Caco-2 (cell line): ENCODE results near the gene MBNL2. TPM values are rescaled to one million over a fixed set of nuclear protein-coding genes. Genes with fewer than 3 reads are reported as not detected.

Source experiments
- BruUV-seq: library from RNA; stranded (reverse); fragments of 400-500 nt; replicated peaks from 2 replicates; lab custom pipeline; 2021; lab: Mats Ljungman, UMichigan
- CTCF ChIA-PET: fragments of 300-600 bp; sonication (Branson Sonifier 250); formaldehyde crosslinking; loops from one replicate; lab custom pipeline; 2022; ENCODE audit warnings: antibody characterized with exemption; lab: Charles Lee
- POLR2A ChIA-PET: fragments of 300-600 bp; sonication (Branson Sonifier 250); formaldehyde crosslinking; loops from one replicate; lab custom pipeline; 2022; ENCODE audit warnings: antibody characterized with exemption; lab: Charles Lee
- DNase-seq, 2 experiments: peaks; one replicate each; pipeline versions ENCODE4 v3.0.0 to v3.0.0-alpha.2; 2020 to 2022
- H3K27me3 ChIP-seq: replicated peaks from 2 replicates; pipeline ENCODE4 v1.6.0; 2011; ENCODE audit warnings: low read length; ENCODE audit not compliant: control insufficient read depth, insufficient read depth
- H3K36me3 ChIP-seq: 2 replicates; pipeline ENCODE4 v1.5.1; 2011; ENCODE audit warnings: low read length; ENCODE audit not compliant: control insufficient read depth, insufficient read depth
- H3K4me1 ChIP-seq: fragments of 250-450 bp; sonication (Bioruptor Pico); 2 replicates; pipeline ENCODE4 v1.5.1; 2020; ENCODE audit warnings: mild to moderate bottlenecking
- H3K4me3 ChIP-seq: 2 replicates; pipeline ENCODE4 v1.5.1; 2011; ENCODE audit warnings: low read depth, mild to moderate bottlenecking, control low read depth, low read length
- H3K9me3 ChIP-seq: fragments of 250-450 bp; sonication (Bioruptor Pico); 2 replicates; pipeline ENCODE4 v1.5.1; 2020; ENCODE audit warnings: mild to moderate bottlenecking, moderate library complexity
- H3K27ac Mint-ChIP-seq: one replicate; pipeline ENCODE4 v1.8.0; 2022; ENCODE audit warnings: mixed read lengths; ENCODE audit not compliant: unreplicated experiment
- H3K27me3 Mint-ChIP-seq: one replicate; pipeline ENCODE4 v1.8.0; 2022; ENCODE audit warnings: mixed read lengths; ENCODE audit not compliant: insufficient read depth, unreplicated experiment
- H3K36me3 Mint-ChIP-seq: one replicate; pipeline ENCODE4 v1.8.0; 2022; ENCODE audit warnings: mild to moderate bottlenecking, mixed read lengths; ENCODE audit not compliant: insufficient read depth, unreplicated experiment
- H3K4me1 Mint-ChIP-seq: one replicate; pipeline ENCODE4 v1.8.0; 2022; ENCODE audit warnings: low read depth, mixed read lengths; ENCODE audit not compliant: unreplicated experiment
- H3K4me3 Mint-ChIP-seq: one replicate; pipeline ENCODE4 v1.8.0; 2022; ENCODE audit warnings: mild to moderate bottlenecking, moderate library complexity, mixed read lengths; ENCODE audit not compliant: unreplicated experiment
- H3K9me3 Mint-ChIP-seq: one replicate; pipeline ENCODE4 v1.8.0; 2022; ENCODE audit warnings: mixed read lengths; ENCODE audit not compliant: unreplicated experiment
- intact Hi-C: fragments of 100-400 bp; cut with micrococcal nuclease; formaldehyde crosslinking; loops from one replicate; pipeline ENCODE4 v1.10.0; 2022; ENCODE audit not compliant: unreplicated experiment
- total RNA-seq: library from RNA; stranded (reverse); gene quantifications from 2 replicates; pipeline ENCODE4 v1.2.3, GENCODE V29; 2022
- TF ChIP-seq, protein P1 (sequence below), 2 experiments: fragments of 200-600 bp in 1 of 2; IDR thresholded peaks; 1 replicate in 1 of 2; 2 replicates in 1 of 2; pipeline versions ENCODE4 v1.5.1 to v1.8.0; 2011 to 2022; ENCODE audit warnings: antibody characterized with exemption in 1 of 2, control low read depth in 1 of 2, inconsistent platforms in 1 of 2, low read depth in 1 of 2, low read length in 1 of 2, mild to moderate bottlenecking in 1 of 2, moderate library complexity in 1 of 2; ENCODE audit not compliant: insufficient read depth in 1 of 2, severe bottlenecking in 1 of 2, unreplicated experiment in 1 of 2

The MBNL2 gene
- total RNA-seq, 1 experiment from 2014 or later, result 41.6 TPM

- Mint-ChIP-seq H3K4me1 (peaks cover 18% of the 10 kb centered on the region), H3K36me3 (peaks cover 16% of the 10 kb centered on the region), H3K27ac (peak overlapping the region; percentile 7), H3K27me3 (no peaks in the 10 kb centered on the region), H3K9me3 (no peaks in the 10 kb centered on the region), H3K4me3 (no peak overlapping the region)
- Histone ChIP-seq H3K9me3 (no peaks in the 10 kb centered on the region), H3K4me1 (no peaks in the 10 kb centered on the region), H3K4me3 (no peak overlapping the region), H3K27me3 (no peaks in the 10 kb centered on the region), H3K36me3 (no peaks in the 10 kb centered on the region)
- DNase-seq, result no peak
- BruUV-seq, result no TSS peak
- ChIA-PET POLR2A (no interaction called here), CTCF (no interaction called here)
- intact Hi-C loops, result no loop called here
- TF ChIP-seq, protein P1, sequence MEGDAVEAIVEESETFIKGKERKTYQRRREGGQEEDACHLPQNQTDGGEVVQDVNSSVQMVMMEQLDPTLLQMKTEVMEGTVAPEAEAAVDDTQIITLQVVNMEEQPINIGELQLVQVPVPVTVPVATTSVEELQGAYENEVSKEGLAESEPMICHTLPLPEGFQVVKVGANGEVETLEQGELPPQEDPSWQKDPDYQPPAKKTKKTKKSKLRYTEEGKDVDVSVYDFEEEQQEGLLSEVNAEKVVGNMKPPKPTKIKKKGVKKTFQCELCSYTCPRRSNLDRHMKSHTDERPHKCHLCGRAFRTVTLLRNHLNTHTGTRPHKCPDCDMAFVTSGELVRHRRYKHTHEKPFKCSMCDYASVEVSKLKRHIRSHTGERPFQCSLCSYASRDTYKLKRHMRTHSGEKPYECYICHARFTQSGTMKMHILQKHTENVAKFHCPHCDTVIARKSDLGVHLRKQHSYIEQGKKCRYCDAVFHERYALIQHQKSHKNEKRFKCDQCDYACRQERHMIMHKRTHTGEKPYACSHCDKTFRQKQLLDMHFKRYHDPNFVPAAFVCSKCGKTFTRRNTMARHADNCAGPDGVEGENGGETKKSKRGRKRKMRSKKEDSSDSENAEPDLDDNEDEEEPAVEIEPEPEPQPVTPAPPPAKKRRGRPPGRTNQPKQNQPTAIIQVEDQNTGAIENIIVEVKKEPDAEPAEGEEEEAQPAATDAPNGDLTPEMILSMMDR (IDR thresholded peaks at IDR 0.05; ENCODE audit: insufficient read depth in 1 of 2, low read depth in 1 of 2, low read length in 1 of 2, severe bottlenecking in 1 of 2, unreplicated experiment in 1 of 2), result no peak
Measured at GRCh38 chr13:97287047-97287383, 64.9 kb downstream of the MBNL2 start.

DNA sequence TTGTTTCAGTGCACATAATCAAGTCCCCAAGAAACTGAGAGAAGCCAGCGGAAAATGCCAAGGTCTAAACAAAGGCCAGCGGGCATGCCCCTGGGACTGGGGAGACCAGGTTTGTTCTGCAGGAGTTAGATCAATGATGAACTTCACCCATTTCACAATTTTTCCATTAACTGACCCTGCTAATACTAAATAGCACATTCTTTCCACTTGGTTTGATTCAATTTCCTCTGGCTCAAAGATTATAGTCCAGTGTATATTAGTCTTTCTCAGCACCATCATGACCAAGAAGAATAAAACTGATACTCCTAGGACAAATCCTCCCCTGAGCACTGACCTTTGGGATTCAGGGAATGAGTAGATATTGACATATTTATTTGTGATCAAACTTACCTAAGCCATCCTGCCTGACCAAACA, 66.4 kb downstream of the MBNL2 start:
- Histone ChIP-seq H3K27me3 (no peaks in the 10 kb centered on the region), H3K4me3 (no peak overlapping the region), H3K36me3 (no peaks in the 10 kb centered on the region), H3K4me1 (no peaks in the 10 kb centered on the region), H3K9me3 (no peaks in the 10 kb centered on the region)
- Mint-ChIP-seq H3K27me3 (no peaks in the 10 kb centered on the region), H3K9me3 (no peaks in the 10 kb centered on the region), H3K27ac (no peak overlapping the region), H3K4me3 (no peak overlapping the region), H3K4me1 (peaks cover 10% of the 10 kb centered on the region), H3K36me3 (peaks cover 6% of the 10 kb centered on the region)
- TF ChIP-seq, protein P1 (IDR thresholded peaks at IDR 0.05; ENCODE audit: insufficient read depth in 1 of 2, low read depth in 1 of 2, low read length in 1 of 2, severe bottlenecking in 1 of 2, unreplicated experiment in 1 of 2), result no peak
- no peak for DNase-seq
- ChIA-PET CTCF (no interaction called here), POLR2A (no interaction called here)
- intact Hi-C loops, result no loop called here
- no TSS peak for BruUV-seq

GRCh38 chr13:97289514-97290298, 67.6 kb downstream of the MBNL2 start:
- H3K4me1 ChIP-seq, result no peaks in the 10 kb centered on the region
- no peaks in the 10 kb centered on the region for H3K27me3 ChIP-seq
- Mint-ChIP-seq H3K27me3 (no peaks in the 10 kb centered on the region), H3K4me1 (peaks cover 10% of the 10 kb centered on the region), H3K4me3 (no peak overlapping the region), H3K9me3 (no peaks in the 10 kb centered on the region), H3K36me3 (peaks cover 6% of the 10 kb centered on the region), H3K27ac (no peak overlapping the region)
- ChIA-PET POLR2A (no interaction called here), CTCF (no interaction called here)
- no peak overlapping the region for H3K4me3 ChIP-seq
- TF ChIP-seq, protein P1 (IDR thresholded peaks at IDR 0.05; ENCODE audit: insufficient read depth in 1 of 2, low read depth in 1 of 2, low read length in 1 of 2, severe bottlenecking in 1 of 2, unreplicated experiment in 1 of 2), result no peak
- BruUV-seq, result no TSS peak
- DNase-seq, result no peak
- intact Hi-C loops, result no loop called here
- H3K9me3 ChIP-seq, result no peaks in the 10 kb centered on the region
- H3K36me3 ChIP-seq, result no peaks in the 10 kb centered on the region
